ENCODE measurements around the gene F5.
A peak's percentile ranks its signal among the peaks of the same experiment; 100 is the strongest.
"Not testable (repeated sequence)": the region's sequence is repeated elsewhere in the genome, so short reads cannot be mapped to it uniquely, and the experiment has no call there.

F5 gene

GRCh38 chr1:169508432-169509338, 77.6 kb downstream of the F5 start:
- DNase-seq: no peak

- no peak for DNase-seq
Measured at GRCh38 chr1:169507413-169507812, 78.9 kb downstream of the F5 start.

- DNase-seq: not testable (repeated sequence)
Measured at GRCh38 chr1:169503601-169504000, 82.7 kb downstream of the F5 start.

- DNase-seq: no peak
Measured at GRCh38 chr1:169499807-169500206, 86.5 kb downstream of the F5 start.

GRCh38 chr1:169497317-169497716, 89.0 kb downstream of the F5 start:
- no peak for DNase-seq

GRCh38 chr1:169495916-169496315, 90.4 kb downstream of the F5 start:
- no peak for DNase-seq

- peak; percentile 67 to 71 (median 71) for DNase-seq
Measured at GRCh38 chr1:169495046-169495775, 91.1 kb downstream of the F5 start.

DNA sequence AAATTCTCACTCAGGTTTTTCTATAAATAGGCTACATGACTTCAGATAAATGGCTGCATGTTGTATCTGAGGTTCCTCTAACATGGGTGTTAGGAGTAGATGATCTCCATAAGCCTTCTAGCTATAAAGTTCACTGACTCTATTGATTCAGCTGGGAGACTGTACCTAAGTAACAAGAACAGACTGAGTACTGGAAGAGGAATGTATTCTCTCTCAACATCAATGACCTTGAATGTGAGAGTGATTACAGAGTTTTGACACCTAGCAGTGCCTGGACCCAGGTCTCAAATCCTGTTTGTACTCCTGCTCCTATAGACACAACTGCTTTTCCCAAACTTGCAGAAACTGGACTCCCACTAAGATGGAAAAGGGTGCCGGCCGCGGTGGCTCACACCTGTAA, 91.9 kb downstream of the F5 start:
- DNase-seq: no peak

DNA sequence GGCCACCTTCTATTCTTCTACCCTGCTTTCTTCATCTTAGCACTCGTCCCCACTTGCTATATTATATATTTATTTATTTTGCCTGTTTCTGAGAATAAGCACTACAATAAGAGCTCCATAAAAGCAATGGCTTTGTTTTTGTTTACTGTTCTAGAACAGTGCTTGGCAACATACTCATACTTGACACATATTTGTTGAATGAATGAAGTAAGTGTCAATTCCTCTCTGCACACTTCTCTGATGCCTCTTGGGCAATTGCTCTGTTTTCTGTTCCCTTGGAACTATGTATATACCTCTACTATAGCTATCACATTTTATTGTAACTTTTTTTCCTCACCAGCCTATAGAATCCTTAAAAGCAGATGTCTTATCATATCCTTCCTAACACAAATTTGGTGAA, 93.0 kb downstream of the F5 start:
- DNase-seq: no peak

- peak in 1 of 3 donors; percentile 32 for DNase-seq
Measured at GRCh38 chr1:169491845-169492281, 94.4 kb downstream of the F5 start.

- no peak for DNase-seq
Measured at GRCh38 chr1:169488157-169488556, 98.1 kb downstream of the F5 start.

GRCh38 chr1:169487561-169487960, 98.7 kb downstream of the F5 start:
- DNase-seq: no peak

DNA sequence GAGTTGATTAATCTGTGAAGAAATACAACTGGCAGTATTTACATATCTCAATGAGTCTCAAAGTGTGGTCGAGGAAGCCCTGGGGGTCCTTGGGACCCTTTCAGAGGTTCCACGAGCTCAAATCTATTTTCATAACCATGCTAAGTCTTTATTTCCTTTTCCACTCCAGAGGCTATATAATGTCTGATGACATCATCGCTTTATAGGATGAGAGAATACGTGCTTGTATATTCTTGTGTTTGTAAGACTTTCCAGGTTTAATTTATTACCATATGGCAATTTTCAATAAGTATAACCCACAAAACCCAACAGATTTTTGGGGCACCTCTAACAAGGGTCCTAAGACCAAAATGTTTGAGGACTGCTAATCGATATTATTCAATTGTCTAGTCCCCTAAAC, 99.1 kb downstream of the F5 start:
- DNase-seq: peak in 1 of 3 donors; percentile 33

GRCh38 chr1:169486281-169487051, 99.8 kb downstream of the F5 start:
- DNase-seq: no peak

DNA sequence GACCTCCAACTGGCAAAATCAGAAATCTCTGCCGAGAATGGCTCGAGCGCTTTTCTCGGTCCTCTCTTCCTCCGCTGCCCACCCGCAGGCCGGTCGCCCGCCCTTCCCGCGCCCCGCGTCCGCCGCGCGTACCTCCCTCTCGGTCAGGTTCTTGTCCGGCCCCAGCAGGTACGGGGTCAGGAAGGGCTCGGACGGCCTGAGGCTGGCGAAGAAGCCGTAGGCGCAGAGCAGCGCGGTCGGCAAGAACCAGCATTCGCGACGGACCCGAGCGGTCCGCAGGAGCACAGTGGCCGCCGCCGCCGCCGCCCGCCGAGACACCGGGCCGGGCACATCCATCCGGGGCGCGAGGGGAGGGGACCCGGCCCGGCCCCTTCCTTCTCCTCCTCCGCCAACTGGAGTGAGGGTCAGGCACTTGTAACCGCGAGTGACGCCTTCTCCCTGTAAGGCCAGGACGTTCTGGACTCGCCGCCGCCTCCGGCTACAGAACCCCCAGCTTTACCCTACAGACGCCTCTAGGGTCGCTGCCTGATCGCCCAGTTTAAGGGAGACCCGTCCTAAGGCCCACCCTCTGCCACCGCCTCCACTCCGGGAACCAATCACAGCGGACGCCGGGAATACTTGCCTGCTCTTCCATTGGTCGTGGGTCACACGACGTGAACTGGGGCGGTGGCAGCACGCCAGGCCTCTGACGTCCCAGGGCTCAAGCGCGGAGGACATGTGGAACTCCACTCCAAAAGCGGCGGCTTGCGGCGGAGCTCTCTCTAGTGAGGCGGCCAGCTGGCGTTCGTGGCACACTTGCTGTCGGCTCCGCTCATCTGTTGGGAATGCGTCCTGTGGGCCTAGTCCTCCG, 100.6 kb downstream of the F5 start, which contains the start of gene SLC19A2:
SLC19A2 (minus strand) TSS at position 514 of the 850 bp plus-strand sequence; CDS start at position 336, 178 bp downstream.
- peak; percentile 98 to 99 (median 99) for DNase-seq

DNA sequence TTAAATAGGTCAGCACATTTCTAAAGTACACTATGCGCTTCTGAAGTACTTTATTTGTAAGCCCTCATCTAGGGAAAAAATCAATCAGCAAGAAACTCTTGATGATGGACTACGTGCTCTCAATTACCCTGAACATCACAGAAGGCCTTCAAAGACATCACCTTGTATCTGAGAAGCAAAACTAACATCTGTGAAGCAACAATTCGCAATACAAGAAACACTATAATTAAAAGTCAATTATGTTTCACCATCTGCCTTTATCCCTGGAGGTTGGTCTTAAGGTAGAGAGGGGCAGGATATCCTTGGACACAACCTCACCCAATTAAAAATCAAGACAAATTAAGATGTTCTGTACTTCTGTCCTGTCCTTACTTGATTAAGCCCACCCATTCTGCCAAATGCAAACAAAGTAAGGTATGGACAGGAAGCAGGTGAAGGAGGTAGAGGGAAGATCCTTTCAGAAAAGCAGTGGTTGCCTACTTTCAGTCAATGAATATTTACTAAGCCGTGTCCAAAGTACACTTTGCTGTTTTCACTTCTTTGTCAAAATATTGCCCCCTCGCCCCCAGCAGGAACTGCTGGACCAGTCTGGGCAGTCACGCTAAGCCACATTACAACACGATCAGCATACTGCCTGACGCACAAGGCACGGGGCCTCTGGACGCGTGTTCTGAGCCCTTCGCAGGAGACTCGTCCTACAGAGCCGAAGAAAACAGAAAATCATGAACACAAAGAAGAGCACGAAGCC, 101.4 kb downstream of the F5 start:
- DNase-seq: peak; percentile 67 to 74 (median 70)

GRCh38 chr1:169484101-169484500, 102.2 kb downstream of the F5 start:
- DNase-seq: no peak

- DNase-seq: no peak
Measured at GRCh38 chr1:169483500-169483966, 102.7 kb downstream of the F5 start.

DNA sequence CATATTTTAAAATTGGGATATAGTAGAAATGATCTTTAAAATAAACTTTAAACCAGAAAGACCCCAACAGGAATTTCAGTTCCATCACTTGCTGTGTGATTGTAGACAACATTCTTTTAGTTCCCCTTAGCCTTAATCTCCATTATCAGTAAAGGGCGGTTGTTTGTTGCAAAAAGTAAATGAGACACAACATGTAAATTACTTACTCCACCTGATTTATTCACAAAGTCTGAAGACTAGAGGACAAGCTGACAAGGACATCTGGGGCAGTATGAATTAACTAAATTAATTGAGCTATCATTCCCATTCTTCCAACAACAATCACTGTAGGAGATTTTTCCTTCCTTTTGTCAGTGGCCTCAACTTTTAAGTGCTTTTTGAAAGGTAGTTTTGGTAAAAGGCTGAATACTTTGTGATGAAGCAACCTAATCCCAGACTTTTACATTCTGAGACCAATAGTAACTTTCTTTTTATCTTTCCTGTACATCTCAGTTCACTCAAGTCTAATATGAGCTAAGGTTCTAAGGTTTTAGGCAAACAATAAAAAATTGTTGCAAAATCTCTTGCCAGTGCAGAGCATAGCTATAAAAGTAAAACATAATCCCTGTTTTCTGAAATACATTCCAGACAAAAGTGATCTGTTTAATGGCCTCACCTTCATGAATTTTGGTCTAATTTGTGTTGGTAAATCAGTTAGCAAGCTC, 106.8 kb downstream of the F5 start:
- no peak for DNase-seq

GRCh38 chr1:169478094-169478672, 108.1 kb downstream of the F5 start:
- DNase-seq: peak in 2 of 3 donors; percentile 36 to 42
